ENCODE data around the gene DNMT1. TPM values are rescaled to one million over a fixed set of nuclear protein-coding genes. Genes with fewer than 3 reads are reported as not detected.

DNMT1 gene
- total RNA-seq, 1 experiment from 2014 or later = 227 TPM

DNA sequence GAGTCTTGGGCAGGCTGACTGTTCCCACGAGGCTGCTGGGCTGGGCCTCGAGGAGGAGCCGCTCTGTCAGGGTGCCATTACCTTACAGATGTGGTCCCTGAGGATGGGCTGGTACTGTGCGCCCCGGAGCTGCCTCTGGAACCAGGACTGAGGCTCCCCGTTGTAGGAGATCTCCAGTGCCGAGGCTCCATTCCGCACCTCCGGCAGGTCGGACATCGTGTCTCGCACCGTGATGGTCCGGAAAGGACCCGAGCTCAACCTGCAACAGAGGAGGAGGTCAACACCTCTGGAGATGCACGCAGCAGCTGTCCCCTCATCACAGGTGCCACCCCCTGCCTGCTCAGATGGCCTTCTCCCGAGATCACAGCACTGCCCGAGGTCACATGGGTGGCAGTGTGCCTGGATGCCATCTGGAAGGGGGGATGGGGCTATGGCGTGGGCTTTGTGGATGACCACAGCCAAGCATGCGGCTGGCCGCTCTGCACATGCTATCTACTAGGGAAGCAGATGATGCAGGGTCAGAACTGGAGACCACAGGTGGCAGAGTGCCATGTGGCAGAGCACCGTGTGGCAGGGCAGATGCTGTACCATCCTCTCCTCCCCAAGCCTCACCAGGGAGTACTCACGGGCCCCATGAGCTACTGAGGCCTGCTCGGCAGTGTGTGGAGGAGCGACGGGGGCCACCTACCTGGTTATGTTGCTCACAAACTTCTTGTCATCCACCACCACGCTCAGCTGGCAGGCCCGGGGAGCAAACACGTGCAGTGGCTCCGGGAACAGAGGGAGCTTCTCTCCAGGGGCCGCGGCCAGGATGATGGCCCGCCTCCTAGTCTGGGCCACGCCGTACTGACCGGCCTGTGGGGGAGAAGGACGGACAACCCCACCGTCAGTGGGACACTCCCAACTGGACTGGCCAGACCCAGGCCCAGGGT is 56.7 kb downstream of the DNMT1 start:
- Histone ChIP-seq H2BK12ac (ENCODE audit: insufficient read length, low read depth, low read length) (no peak overlapping the region), H3K4me1 (ENCODE audit: insufficient read depth, low read length) (no peaks in the 10 kb centered on the region), H4K20me1 (ENCODE audit: control insufficient read depth, insufficient read depth, insufficient read length) (no peaks in the 10 kb centered on the region), H3K4ac (ENCODE audit: low read depth, low read length) (no peak overlapping the region), H3K79me2 (ENCODE audit: insufficient read depth, low read length) (0 out of 2 replicates have a peak, but pooled peaks cover 2% of the 10 kb centered on the region), H3K56ac (ENCODE audit: insufficient read length, low read depth, low read length) (no peak overlapping the region), H3K14ac (ENCODE audit: insufficient read depth, low read length) (no peak overlapping the region), H2BK20ac (ENCODE audit: low read depth, low read length, poor library complexity, severe bottlenecking) (no peak overlapping the region), H4K5ac (ENCODE audit: insufficient read length, low read depth, low read length) (no peak overlapping the region), H2AFZ (ENCODE audit: low read length) (no peak overlapping the region), H3K9ac (ENCODE audit: extremely low read depth, insufficient read length, low read length) (no peak overlapping the region), H2BK5ac (ENCODE audit: insufficient read length, low read length) (no peak overlapping the region), H3K4me2 (ENCODE audit: insufficient read depth, insufficient read length, low read length) (no peak overlapping the region), H2BK120ac (ENCODE audit: low read depth, low read length, poor library complexity, severe bottlenecking) (no peak overlapping the region), H4K8ac (replicated peaks; ENCODE audit: insufficient read length, low read depth, low read length) (no peak overlapping the region), H4K91ac (ENCODE audit: insufficient read length, low read depth, low read length) (no peak overlapping the region), H2BK15ac (ENCODE audit: low read depth, low read length) (no peak overlapping the region), H3K79me1 (ENCODE audit: insufficient read depth, low read depth, low read length, poor library complexity, severe bottlenecking) (no peaks in the 10 kb centered on the region), H3K27ac (ENCODE audit: insufficient read length, low read depth, low read length) (no peak overlapping the region), H3K23ac (ENCODE audit: insufficient read length, low read depth, low read length) (no peak overlapping the region), H3K18ac (ENCODE audit: insufficient read length, low read depth, low read length) (no peak overlapping the region), H3K23me2 (ENCODE audit: insufficient read length, low read depth, low read length, poor library complexity, severe bottlenecking) (no peaks in the 10 kb centered on the region), H3K27me3 (ENCODE audit: insufficient read depth, low read length) (no peaks in the 10 kb centered on the region), H2AK5ac (ENCODE audit: insufficient read length, low read length) (no peak overlapping the region), H3K9me3 (ENCODE audit: control insufficient read depth, low read depth, low read length) (no peaks in the 10 kb centered on the region), H3T11ph (ENCODE audit: low read length) (no peak overlapping the region)
- no peak for TF ChIP-seq CTCF (conservative IDR thresholded peaks at IDR 0.05)
- no peak overlapping the region for H3K27ac Mint-ChIP-seq
- no peaks in the 10 kb centered on the region for H3K4me1 Mint-ChIP-seq
- no peaks in the 10 kb centered on the region for H3K9me3 Mint-ChIP-seq
- WGBS (ENCODE audit: extremely low coverage, insufficient read length, low lambda C conversion rate) = no CpG with 5 or more reads among the region's 38 CpGs
- no peak overlapping the region for H3K4me3 Mint-ChIP-seq
- H3K36me3 Mint-ChIP-seq (ENCODE audit: insufficient read depth in 1 of 3, low read depth in 3 of 3) = peaks cover 36 to 97% (median 70%) of the 10 kb centered on the region in 3 experiments; a peak in 6 of 7 replicates
- no peaks in the 10 kb centered on the region; the same call in 1 of the 2 replicates for H3K27me3 Mint-ChIP-seq (ENCODE audit: low read depth)
- no peak for DNase-seq

Data from H9 (cell line).